Muscle layer of duodenum (tissue), 2 donors: ENCODE data around the gene C10orf95.

Source experiments
- H3K27ac ChIP-seq: one replicate; pipeline ENCODE4 v1.7.0; 2013; ENCODE audit warnings: mild to moderate bottlenecking, low read length
- H3K27me3 ChIP-seq: one replicate; pipeline ENCODE4 v1.7.0; 2013; ENCODE audit warnings: low read depth, mild to moderate bottlenecking, control low read depth, low read length
- H3K36me3 ChIP-seq, 2 donors: one replicate each; pipeline ENCODE4 v1.7.0; 2013; ENCODE audit warnings: low read length in 2 of 2, control low read depth in 1 of 2, mild to moderate bottlenecking in 1 of 2; ENCODE audit not compliant: insufficient read depth in 2 of 2, control insufficient read depth in 1 of 2
- H3K4me1 ChIP-seq, 2 donors: one replicate each; pipeline ENCODE4 v1.7.0; 2013; ENCODE audit warnings: low read length in 2 of 2, mild to moderate bottlenecking in 2 of 2, control low read depth in 1 of 2, moderate library complexity in 1 of 2; ENCODE audit not compliant: insufficient read depth in 2 of 2, control insufficient read depth in 1 of 2
- H3K4me3 ChIP-seq, 2 donors: one replicate each; pipeline ENCODE4 v1.7.0; 2013; ENCODE audit warnings: low read length in 2 of 2, low read depth in 1 of 2, mild to moderate bottlenecking in 1 of 2
- H3K9me3 ChIP-seq, 2 donors: one replicate each; pipeline ENCODE4 v1.7.0; 2013; ENCODE audit warnings: low read length in 2 of 2, control low read depth in 1 of 2, mild to moderate bottlenecking in 1 of 2; ENCODE audit not compliant: control insufficient read depth in 1 of 2
- donor health status: healthy.

C10orf95 gene

DNA sequence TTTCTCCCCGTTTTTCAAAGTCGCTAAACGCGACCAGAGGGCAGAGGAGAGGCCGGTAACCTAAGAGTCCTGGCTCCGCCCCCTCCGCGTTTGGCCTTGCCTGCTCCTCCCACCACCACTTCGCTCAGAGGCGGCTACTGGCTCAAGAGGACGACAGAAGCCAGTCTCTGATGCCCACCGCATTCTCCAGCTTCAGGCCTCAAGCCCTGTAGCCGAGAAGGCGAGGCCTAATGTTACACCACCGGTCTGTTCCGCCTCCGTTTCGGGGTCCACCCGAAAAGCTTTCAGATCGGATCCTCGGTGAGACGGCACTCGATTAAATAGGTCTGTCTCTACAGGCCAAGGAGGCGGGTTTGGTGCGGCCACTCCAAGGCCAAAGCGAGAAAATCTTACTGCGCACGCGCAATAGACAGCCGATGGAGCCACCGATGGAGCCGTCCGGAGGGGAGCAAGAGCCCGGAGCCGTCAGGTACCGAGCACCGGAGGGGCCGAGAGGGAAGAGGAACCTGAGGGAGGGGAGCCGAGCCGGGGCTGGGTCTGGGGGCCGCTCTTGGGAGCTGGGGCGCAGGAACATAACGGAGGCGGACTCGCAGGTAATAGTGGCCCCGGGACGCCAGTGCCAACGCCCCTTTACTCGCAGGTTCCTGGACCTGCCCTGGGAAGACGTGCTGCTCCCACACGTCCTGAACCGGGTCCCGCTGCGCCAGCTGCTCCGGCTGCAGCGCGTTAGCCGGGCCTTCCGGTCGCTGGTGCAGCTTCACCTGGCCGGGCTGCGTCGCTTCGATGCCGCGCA, 30.4 kb downstream of the C10orf95 start, which contains the start of gene FBXL15:
Gene FBXL15, plus strand, starts transcription at position 123 of the 793 bp plus-strand sequence. Its CDS starts 294 bp downstream, at position 417.
- peaks cover 10 to 15% of the 10 kb centered on the region in 2 donors for H3K36me3 ChIP-seq
- peaks cover 14% of the 10 kb centered on the region for H3K27me3 ChIP-seq
- H3K27ac ChIP-seq: peak within 1 kb of the TSS; percentile 73
- H3K9me3 ChIP-seq: no peaks in the 10 kb centered on the region
- peaks cover 11 to 39% of the 10 kb centered on the region in 2 donors for H3K4me1 ChIP-seq
- H3K4me3 ChIP-seq: peak within 1 kb of the TSS; percentile 86 to 97

DNA sequence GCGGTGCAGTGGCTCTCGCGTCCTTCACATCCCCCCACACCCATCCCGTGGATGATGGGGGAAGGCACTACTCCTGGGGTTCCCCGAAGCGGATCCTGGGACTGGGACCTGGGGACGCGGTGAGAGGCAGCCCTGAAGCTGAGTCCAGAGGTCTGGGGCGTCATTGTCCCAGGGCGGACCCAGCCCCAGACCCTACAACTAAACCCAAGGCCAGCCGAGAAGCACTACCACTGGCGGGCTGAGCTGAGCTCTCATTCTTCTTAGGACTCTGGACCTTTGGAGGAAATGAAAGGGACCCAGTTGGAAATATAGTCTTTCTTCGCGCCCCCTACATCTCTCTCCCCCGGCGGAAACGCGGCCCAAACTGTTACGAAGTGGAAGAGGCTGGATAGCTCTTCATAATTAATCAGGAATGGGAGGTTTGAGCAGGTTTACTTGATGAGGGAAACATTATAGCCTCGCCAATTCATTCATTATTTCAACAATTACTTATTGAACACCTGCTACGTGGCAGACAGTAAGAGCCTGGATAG, 31.1 kb downstream of the C10orf95 start:
- Histone ChIP-seq H3K4me3 (peak overlapping the region; percentile 86 to 97), H3K27ac (peak overlapping the region; percentile 73), H3K27me3 (peaks cover 14% of the 10 kb centered on the region), H3K4me1 (peaks cover 11 to 39% of the 10 kb centered on the region in 2 donors), H3K9me3 (no peaks in the 10 kb centered on the region), H3K36me3 (peaks cover 10 to 15% of the 10 kb centered on the region in 2 donors)

DNA sequence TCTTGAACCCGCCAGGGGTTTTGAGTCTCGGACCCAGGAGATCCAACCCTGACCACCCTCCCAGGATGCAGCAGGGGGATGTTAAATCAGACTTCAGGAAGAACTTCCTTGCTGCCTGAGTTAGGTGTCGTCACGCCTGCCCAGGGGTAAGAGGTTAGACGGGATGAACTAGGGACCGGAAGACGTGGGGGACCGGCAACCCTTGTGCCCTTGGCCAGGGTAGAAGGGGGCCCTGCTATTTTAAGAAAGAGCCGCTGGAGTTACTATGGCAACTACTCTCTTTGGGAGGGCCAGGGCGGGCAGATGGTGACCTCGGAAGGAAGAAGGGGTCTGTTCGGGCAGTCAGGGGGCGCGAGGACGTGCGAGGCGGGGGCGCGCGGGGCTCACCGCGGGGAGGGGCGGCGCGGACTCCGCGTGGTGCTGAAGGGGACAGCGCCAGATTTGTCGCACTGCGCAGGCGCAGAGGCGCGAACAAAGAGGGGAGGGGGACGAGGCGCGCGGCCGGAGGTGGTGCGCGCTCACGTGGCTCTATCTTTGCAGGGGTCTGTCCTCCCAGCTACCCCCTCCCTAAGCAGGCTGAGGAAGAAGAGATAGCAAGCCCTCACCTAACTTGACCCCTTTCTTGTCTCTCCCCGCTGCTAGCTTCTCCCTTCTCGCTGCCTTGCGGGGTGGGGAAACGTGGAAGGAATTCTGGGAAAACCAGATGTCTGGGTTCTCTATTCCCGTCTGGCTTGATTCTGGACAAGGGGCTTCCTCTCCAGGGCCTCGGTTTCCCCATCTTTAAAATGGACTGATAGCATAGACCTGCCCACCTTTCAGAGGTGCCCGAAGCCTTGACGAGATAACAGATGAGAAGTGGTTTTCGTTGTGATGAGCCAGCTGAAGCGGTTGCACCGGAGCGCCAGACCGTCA, 31.8 kb downstream of the C10orf95 start:
- H3K4me1 ChIP-seq: peaks cover 11 to 39% of the 10 kb centered on the region in 2 donors
- H3K27ac ChIP-seq: peak overlapping the region; percentile 73
- peaks cover 10% of the 10 kb centered on the region in 2 donors for H3K36me3 ChIP-seq
- no peaks in the 10 kb centered on the region for H3K9me3 ChIP-seq
- peaks cover 14% of the 10 kb centered on the region for H3K27me3 ChIP-seq
- H3K4me3 ChIP-seq: peak overlapping the region; percentile 86 to 97

DNA sequence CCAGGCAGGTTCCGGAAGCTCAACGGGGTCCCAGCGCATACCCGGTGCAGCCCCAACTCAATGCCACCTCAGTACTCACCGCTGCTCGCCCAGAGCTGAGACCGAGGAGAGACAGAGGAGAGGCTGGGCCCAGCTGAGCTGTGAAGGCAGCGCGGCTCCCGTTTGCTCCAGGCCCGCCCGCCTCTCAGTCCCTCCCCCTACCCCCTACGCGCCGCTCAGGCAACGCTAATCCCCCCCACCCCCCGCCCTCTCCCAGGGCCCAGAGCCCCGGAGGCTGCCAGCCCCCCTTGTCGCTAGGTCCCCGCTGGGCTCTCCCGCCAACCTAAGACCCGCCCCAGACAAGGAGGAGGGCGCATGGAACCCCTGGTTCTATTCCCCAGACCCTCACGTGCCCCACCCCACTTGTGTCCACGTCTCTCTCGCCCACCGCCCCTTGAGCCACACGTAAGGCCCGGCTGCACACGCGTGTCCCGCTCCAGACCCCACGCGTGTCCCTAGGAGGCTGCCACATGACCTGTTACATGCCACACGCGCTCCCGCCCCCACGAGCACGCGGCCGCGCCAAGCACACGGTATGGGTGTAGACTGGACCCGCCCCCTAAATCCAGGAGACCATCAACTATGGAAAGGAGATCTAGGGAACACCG, 32.6 kb downstream of the C10orf95 start, which contains the start of gene PSD:
Gene PSD, minus strand, starts transcription at position 164 of the 647 bp plus-strand sequence. CDS start 1,747 bp downstream, outside the sequence.
- no peak within 1 kb of the TSS for H3K27ac ChIP-seq
- peaks cover 11 to 39% of the 10 kb centered on the region in 2 donors for H3K4me1 ChIP-seq
- peak within 1 kb of the TSS; percentile 86 to 97 for H3K4me3 ChIP-seq
- H3K36me3 ChIP-seq: peaks cover 3 to 8% of the 10 kb centered on the region in 2 donors
- H3K27me3 ChIP-seq: peaks cover 14% of the 10 kb centered on the region
- H3K9me3 ChIP-seq: no peaks in the 10 kb centered on the region

DNA sequence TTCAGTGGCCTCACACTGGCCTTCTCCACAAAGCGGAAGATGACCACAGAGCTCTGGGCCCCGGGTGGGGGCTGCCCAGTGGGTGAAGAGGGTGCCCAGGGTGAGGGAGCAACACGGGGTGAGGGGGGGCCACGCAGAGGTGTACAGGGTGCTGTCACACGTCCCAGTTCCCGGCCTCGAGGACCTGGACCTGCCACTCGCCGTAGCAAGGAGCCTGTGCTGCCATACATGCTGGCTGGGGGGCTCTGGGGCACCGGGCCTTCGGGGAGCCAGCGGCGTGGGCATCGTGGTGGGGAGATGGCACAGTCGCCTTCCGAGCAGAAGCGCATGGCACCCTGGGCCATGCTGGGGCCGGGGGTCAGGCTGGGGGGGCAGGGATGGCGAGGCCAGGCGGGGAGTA, 34.6 kb downstream of the C10orf95 start:
- H3K9me3 ChIP-seq: no peaks in the 10 kb centered on the region
- no peak overlapping the region for H3K27ac ChIP-seq
- peaks cover 20% of the 10 kb centered on the region for H3K27me3 ChIP-seq
- no peak overlapping the region for H3K4me3 ChIP-seq
- no peaks in the 10 kb centered on the region for H3K36me3 ChIP-seq
- H3K4me1 ChIP-seq: peaks cover 7 to 19% of the 10 kb centered on the region in 2 donors

DNA sequence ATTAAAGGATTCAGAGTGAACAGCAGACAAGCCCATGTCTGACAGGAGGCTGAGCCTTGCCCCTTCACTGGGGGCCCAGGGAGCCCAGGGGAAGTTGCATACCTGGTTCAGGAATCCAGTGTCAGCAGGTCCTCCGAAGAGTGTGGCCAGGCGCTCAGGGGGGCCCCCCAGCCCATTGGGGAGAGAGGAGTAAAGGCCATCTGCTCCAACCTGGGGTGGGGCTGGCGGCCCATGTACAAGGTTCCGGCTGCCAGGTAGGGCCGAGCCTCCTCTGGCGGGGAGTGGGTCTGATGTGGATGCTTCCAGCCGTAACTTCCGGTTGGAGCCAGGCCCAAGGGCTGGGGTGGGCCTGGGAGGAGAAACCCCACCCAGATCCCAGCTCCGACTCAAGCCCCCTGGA, 35.1 kb downstream of the C10orf95 start:
- no peak overlapping the region for H3K27ac ChIP-seq
- no peaks in the 10 kb centered on the region for H3K9me3 ChIP-seq

DNA sequence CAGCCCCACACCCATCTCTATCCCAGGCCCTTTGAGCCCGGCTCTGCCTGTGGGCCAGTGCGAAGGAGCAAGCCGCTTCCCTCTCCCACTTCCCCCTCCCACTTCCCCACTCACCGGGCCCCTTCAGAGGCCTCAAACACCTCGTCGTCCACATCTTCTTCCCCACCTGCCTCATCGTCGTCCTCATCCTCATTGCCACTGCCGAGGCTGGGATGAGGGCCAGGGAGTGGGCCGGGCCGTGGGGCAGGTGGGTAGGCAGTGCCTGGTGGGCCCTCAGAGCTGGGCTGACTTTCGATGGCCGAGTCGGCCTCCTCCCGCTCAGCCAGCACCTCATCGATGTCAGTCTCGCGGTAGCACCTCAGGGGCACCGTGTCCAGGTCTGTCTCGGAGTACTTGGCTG, 36.6 kb downstream of the C10orf95 start:
- Histone ChIP-seq H3K27me3 (peaks cover 39% of the 10 kb centered on the region), H3K36me3 (no peaks in the 10 kb centered on the region), H3K4me1 (peaks cover 2 to 22% of the 10 kb centered on the region in 2 donors), H3K27ac (no peak overlapping the region), H3K4me3 (no peak overlapping the region), H3K9me3 (no peaks in the 10 kb centered on the region)

More for the DNA sequence above, 35.1 kb downstream of the C10orf95 start:
- H3K4me1 ChIP-seq: peaks cover 7 to 17% of the 10 kb centered on the region in 2 donors
- H3K36me3 ChIP-seq: no peaks in the 10 kb centered on the region
- peaks cover 24% of the 10 kb centered on the region for H3K27me3 ChIP-seq
- H3K4me3 ChIP-seq: no peak overlapping the region

DNA sequence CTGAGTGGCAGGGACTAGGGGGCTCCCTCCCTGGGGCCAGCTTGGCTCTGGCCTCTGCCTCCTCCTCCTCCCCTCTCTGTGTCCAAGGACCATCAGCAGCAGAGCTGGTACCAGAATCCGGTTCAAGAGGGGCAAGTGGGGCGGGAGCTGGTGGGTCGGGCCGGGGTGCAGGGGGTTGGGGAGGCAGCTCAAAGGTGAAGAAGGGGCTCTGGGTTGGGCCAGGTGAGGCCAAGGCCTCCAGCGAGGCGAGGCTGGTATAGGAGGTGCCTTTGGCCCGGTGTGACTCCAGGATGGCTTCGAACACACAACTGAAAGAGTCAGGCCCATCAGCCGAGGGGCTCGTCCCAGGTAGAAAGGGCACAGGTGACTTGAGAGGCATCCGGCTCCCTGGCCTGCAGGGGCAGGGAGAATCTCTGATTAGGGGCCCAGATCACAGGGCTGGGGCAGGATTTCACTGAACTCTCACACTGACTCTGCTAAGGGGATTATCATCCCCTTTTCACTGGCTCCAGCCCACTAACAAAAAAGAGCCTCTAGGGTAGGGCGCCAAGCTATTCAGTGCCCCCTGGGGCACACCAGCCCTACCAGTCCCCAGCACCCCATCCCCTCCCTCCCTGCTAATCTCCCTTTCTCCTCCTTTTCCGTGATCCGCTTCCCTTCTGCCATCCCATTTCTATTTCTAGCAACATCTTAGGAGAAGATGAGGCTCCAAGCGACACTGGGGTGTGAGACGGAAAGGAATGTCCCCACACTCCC, 37.4 kb downstream of the C10orf95 start:
- H3K4me3 ChIP-seq: no peak overlapping the region

DNA sequence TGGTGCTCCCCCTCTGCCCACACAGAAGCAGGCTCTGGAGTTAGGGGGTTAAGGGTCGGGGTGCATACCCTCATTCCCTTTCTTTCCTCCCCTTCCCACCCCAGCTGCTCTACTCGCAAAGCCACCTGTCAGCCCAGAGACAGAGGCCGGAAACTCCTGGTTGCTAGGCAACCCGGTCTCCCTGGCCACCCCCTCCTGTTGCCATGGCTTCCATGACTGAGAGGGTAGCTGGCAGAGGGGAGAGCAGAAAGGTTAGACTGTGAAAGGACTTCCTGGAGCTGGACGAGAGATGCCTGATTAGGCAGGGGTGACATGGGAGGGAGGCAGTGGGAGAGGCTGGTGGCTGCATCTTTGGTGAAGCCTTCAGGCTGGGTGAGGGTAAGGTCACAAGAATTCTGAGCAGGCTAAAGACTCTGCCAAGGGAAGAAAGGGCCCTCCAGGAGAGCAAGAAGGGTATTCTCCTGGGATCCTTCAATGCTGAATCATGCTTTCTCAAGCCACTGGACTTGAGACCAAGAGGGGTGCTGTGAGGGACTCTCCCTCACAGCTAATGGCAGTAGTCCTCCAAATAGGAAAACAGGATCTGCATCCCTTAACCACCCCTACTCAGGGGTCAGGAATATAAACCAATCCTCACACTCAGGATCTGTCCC, 38.2 kb downstream of the C10orf95 start:
- H3K27me3 ChIP-seq: peaks cover 42% of the 10 kb centered on the region
- no peaks in the 10 kb centered on the region for H3K36me3 ChIP-seq
- no peak overlapping the region for H3K4me3 ChIP-seq
- H3K4me1 ChIP-seq: peaks cover 0 to 20% of the 10 kb centered on the region in 2 donors
- no peaks in the 10 kb centered on the region for H3K9me3 ChIP-seq
- H3K27ac ChIP-seq: no peak overlapping the region

More for the DNA sequence above, 37.4 kb downstream of the C10orf95 start:
- H3K36me3 ChIP-seq: no peaks in the 10 kb centered on the region
- no peaks in the 10 kb centered on the region for H3K9me3 ChIP-seq
- H3K27ac ChIP-seq: no peak overlapping the region
- H3K27me3 ChIP-seq: peaks cover 44% of the 10 kb centered on the region
- H3K4me1 ChIP-seq: peaks cover 0 to 21% of the 10 kb centered on the region in 2 donors

DNA sequence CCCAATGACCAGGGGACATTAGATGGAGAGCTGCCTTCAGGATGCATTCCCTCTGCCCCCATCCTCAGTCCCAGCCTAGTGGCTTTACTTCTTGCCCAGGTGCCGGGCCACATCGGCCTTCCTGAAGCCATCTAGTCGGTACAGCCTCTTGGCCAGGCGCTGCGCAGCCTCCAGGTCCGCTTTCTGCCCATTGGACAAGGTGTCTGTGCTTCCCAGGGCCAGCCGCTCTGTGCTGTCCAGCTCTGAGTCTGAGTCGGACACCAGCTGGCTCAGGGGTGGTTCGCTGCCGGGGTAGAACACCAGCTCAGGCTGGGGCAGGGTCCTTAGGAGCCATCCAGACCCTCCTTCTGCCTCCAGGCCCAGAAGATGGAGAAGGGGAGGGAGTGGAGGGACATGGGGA, 39.0 kb downstream of the C10orf95 start:
- Histone ChIP-seq H3K4me1 (peaks cover 0 to 20% of the 10 kb centered on the region in 2 donors), H3K27ac (no peak overlapping the region), H3K9me3 (no peaks in the 10 kb centered on the region), H3K36me3 (no peaks in the 10 kb centered on the region), H3K4me3 (no peak overlapping the region), H3K27me3 (peaks cover 33% of the 10 kb centered on the region)
